IPS-15b (cell line): ENCODE results near the gene CETN1.

Source experiments
- H3K27me3 ChIP-seq: one replicate; pipeline ENCODE4 v1.6.1; 2013; ENCODE audit warnings: low read length; ENCODE audit not compliant: control insufficient read depth, insufficient read depth
- H3K36me3 ChIP-seq: one replicate; pipeline ENCODE4 v1.6.1; 2013; ENCODE audit warnings: low read length; ENCODE audit not compliant: control insufficient read depth, insufficient read depth
- H3K4me1 ChIP-seq: one replicate; pipeline ENCODE4 v1.6.1; 2013; ENCODE audit warnings: mild to moderate bottlenecking, low read length; ENCODE audit not compliant: control insufficient read depth, insufficient read depth
- H3K4me3 ChIP-seq: one replicate; pipeline ENCODE4 v1.5.1; 2013; ENCODE audit warnings: low read depth, low read length
- H3K9ac ChIP-seq: one replicate; pipeline ENCODE4 v1.6.1; 2013; ENCODE audit warnings: low read depth, mild to moderate bottlenecking, low read length
- H3K9me3 ChIP-seq: one replicate; pipeline ENCODE4 v1.6.1; 2013; ENCODE audit warnings: mild to moderate bottlenecking, low read length; ENCODE audit not compliant: control insufficient read depth, insufficient read depth

The CETN1 gene

DNA sequence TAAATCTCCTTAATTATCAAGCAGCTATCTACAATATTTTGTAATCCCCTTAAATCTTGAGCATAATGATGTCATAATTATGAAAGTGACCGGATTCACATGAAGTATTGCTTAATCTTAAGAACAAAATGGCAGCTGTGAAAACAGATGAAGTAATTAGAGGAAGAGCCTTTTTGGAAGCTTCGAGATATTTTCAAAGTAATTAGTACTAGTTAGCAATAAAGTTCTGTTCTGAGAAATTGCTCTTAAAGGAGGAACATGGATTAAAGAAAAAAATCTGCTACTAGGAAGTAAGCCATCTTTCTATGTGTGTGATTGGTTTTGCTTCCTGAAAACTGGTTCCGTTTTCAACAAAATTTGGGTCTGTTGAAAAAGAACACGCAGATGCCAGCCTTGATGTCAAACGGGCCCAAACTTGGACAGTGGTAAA, 34.9 kb downstream of the CETN1 start:
- H3K27me3 ChIP-seq: no peaks in the 10 kb centered on the region
- no peaks in the 10 kb centered on the region for H3K4me1 ChIP-seq
- no peak overlapping the region for H3K4me3 ChIP-seq
- no peak overlapping the region for H3K9ac ChIP-seq
- H3K36me3 ChIP-seq: no peaks in the 10 kb centered on the region
- no peaks in the 10 kb centered on the region for H3K9me3 ChIP-seq

DNA sequence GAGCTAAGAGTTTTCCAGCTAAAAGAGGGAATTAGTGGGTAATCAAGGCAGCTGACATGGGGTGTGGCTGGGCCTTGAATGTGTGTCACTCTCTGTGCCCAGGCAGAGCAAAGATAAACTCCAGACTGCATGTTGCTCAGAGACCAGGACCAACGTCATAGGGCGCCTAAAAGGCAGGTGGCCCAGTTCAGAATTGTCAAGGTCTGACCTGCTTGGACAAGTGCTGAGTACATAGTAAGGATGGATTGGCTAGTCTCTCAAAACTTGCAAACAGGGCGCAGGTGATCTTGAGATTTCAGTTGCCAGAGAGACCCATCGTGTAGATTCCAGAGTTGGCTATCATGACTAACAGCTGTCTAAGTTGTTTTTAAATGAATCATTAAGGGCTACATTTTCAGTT, 35.6 kb downstream of the CETN1 start:
- Histone ChIP-seq H3K9ac (no peak overlapping the region), H3K27me3 (no peaks in the 10 kb centered on the region), H3K9me3 (no peaks in the 10 kb centered on the region), H3K36me3 (no peaks in the 10 kb centered on the region), H3K4me1 (no peaks in the 10 kb centered on the region), H3K4me3 (no peak overlapping the region)

DNA sequence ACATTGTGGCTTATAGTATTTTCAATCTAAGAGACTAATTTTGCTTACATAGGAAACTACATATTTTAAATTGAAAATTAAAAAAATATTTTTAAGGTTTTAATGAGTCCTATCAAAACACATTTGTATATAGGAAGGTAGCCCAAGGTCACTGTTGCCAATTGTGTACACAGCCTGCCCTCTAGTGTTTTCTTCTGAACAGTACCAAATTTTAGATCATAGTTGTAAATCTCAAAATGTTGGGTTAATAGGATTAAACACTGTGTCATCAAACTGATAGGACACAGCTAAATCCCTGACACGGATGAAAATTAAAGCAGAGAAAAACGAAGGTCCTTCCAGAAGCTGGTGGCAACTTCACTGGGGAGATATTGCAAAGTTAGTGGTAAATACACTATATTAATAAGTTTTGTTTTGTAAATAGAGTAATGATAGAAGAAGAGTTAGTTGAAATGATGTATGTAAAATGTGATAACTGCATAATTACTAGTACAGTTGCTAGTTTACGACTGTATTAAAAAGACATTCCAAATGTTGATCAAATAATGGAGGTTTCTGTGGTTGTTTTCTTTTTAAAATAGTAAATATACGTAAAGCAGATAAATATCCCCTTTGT, 36.3 kb downstream of the CETN1 start:
- no peak overlapping the region for H3K9ac ChIP-seq
- H3K9me3 ChIP-seq: no peaks in the 10 kb centered on the region
- H3K4me3 ChIP-seq: no peak overlapping the region
- H3K4me1 ChIP-seq: no peaks in the 10 kb centered on the region
- H3K36me3 ChIP-seq: no peaks in the 10 kb centered on the region
- H3K27me3 ChIP-seq: no peaks in the 10 kb centered on the region

DNA sequence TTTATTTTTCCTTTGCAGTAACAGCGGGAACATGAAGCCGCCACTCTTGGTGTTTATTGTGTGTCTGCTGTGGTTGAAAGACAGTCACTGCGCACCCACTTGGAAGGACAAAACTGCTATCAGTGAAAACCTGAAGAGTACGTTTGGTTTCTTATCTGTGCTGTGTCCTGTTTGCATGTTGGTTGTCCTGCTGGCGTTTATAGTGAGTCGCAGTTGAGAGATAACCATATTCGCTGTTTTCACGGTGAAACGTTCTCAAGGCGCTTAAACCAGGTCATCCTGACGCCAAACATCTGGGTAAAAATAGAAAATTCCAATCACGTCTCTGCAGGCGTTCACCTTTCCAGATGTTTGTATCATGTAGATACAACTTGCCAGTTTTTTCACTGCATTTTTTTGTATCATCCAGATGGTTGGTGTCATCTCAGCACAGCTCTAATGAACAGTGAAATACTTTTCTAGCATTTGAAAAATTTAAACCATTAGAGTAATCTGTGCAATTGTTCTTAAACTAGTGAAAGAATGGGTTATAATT, 37.9 kb downstream of the CETN1 start:
- Histone ChIP-seq H3K4me3 (no peak overlapping the region), H3K27me3 (no peaks in the 10 kb centered on the region), H3K9me3 (no peaks in the 10 kb centered on the region), H3K36me3 (no peaks in the 10 kb centered on the region), H3K4me1 (no peaks in the 10 kb centered on the region), H3K9ac (no peak overlapping the region)

DNA sequence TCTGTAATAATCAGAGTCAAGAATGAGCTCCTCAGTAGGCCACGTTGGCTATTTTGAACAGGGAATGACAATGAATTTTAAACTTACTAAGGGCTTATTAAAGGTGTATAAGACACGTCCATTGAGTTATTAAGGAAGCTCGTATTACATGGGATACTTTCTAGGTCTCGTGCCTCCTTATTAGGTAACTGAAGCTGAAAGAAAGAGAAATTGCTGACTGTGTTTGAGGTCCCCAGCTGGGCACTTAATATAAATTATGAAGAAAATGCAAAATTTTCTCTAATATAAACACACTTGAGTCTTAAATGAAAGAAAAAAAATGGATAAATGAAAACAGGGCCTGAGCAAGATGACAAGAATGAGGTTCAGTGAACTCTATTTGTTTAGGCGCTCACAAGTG, 38.4 kb downstream of the CETN1 start:
- no peak overlapping the region for H3K9ac ChIP-seq
- no peak overlapping the region for H3K4me3 ChIP-seq
- H3K4me1 ChIP-seq: no peaks in the 10 kb centered on the region
- no peaks in the 10 kb centered on the region for H3K36me3 ChIP-seq
- H3K27me3 ChIP-seq: no peaks in the 10 kb centered on the region
- H3K9me3 ChIP-seq: no peaks in the 10 kb centered on the region

DNA sequence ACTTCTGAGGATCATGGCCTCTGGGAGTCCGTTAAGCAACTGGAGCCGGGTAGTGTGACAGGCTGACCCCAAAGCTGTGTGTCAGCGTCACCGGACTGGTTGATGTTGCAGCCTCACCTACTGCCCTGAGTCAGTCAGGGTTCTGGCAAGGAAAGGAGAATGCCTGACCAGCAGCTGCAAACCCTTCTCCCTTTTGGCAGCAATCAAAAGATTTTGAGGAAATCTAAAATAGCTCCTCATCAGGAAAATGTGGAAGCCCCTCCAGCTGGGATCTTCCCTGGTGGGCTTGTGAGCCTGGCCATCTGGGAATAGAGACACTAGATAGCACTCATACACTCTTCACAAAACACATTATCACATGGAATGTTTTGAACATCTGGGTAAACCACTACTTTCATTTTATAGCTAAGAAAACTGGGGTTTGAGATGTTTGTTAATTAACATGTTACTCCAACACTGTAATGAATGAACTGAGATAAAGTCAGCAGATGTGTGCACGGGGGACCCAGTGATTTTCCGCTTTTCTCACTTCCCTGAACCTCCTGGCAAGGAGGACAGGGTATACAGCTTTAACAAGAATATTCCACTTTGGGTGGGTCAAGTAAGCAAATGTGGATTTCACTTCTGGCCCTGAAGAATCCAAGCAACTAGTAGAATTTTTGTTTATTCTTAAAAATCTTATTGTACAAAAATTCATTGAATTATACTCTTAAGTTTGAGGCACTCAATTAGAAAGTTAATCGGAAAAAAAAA, 41.3 kb downstream of the CETN1 start:
- no peaks in the 10 kb centered on the region for H3K27me3 ChIP-seq
- no peak overlapping the region for H3K9ac ChIP-seq
- no peaks in the 10 kb centered on the region for H3K36me3 ChIP-seq
- no peaks in the 10 kb centered on the region for H3K9me3 ChIP-seq
- no peak overlapping the region for H3K4me3 ChIP-seq
- no peaks in the 10 kb centered on the region for H3K4me1 ChIP-seq

DNA sequence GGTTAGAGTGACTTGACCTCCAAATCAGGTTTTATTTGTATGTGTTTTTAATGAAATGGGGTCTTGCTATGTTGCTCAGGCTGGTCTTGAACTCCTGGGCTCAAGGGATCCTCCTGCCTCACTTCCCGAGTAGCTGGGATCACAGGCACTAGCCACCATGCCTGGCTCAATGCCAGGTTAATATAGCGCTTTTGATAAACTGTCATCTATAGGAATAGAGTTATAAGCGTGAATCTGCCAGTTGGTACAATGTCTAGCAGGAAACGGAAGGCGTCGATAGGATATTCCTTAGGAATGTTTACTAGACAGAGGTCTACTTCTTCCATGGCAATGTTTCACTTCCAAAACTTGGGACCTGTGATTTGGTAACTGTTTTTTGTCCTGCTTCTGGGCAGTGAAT, 42.1 kb downstream of the CETN1 start:
- Histone ChIP-seq H3K9ac (no peak overlapping the region), H3K27me3 (no peaks in the 10 kb centered on the region), H3K4me1 (no peaks in the 10 kb centered on the region), H3K36me3 (no peaks in the 10 kb centered on the region), H3K4me3 (no peak overlapping the region), H3K9me3 (no peaks in the 10 kb centered on the region)

DNA sequence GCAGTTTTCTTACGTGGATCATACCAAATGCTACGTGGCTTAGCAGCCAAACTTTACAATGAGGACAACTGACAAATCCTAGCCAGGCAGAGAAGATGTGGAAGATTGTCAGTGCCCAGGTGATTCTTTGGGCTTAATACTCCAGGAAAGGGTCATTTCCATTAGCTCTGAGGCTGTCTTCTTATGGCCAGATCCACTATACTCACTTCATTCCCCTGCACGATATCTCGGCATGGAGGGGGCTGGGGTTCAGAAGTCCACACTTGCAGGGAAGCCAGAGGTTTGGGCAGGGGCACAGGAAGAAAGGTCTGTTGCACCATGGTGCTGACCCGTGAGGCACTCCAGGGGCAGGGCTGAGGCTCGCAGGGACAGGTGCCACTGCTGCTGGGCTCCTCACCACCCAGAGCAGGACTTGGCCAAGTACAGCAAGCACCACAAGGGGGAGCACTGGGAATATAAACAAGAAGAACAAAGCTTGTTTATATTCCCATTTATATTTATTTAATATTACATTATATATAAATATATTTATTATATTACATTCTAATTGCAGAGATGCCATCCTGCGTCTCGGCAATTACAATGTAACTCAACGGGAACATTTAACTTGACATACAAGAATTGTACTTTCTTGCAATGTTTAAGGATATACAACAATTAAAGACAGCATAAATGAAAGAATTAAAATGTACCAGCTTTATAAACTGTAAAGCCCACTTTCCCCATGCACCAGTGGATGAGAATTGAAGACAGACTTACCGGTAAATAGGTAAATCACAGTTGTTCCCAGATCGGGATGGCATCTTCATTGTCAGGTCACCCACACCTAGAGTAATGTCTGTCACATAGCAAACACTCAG, 43.8 kb downstream of the CETN1 start:
- H3K36me3 ChIP-seq: no peaks in the 10 kb centered on the region
- H3K4me3 ChIP-seq: no peak overlapping the region
- no peaks in the 10 kb centered on the region for H3K4me1 ChIP-seq
- H3K9ac ChIP-seq: no peak overlapping the region
- H3K27me3 ChIP-seq: no peaks in the 10 kb centered on the region
- no peaks in the 10 kb centered on the region for H3K9me3 ChIP-seq

DNA sequence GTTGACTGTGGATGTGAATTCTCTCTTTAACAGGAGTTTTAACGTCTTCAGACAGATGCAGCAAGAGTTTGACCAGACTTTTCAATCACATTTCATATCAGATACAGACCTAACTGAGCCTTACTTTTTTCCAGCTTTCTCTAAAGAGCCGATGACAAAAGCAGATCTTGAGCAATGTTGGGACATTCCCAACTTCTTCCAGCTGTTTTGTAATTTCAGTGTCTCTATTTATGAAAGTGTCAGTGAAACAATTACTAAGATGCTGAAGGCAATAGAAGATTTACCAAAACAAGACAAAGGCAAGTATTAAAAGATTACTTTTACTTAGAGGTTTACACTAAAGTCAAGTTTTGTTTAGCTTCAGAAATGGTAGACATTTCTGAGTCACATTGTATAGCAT, 47.1 kb downstream of the CETN1 start:
- Histone ChIP-seq H3K36me3 (no peaks in the 10 kb centered on the region), H3K9ac (no peak overlapping the region), H3K4me1 (no peaks in the 10 kb centered on the region), H3K4me3 (no peak overlapping the region), H3K27me3 (no peaks in the 10 kb centered on the region), H3K9me3 (no peaks in the 10 kb centered on the region)

DNA sequence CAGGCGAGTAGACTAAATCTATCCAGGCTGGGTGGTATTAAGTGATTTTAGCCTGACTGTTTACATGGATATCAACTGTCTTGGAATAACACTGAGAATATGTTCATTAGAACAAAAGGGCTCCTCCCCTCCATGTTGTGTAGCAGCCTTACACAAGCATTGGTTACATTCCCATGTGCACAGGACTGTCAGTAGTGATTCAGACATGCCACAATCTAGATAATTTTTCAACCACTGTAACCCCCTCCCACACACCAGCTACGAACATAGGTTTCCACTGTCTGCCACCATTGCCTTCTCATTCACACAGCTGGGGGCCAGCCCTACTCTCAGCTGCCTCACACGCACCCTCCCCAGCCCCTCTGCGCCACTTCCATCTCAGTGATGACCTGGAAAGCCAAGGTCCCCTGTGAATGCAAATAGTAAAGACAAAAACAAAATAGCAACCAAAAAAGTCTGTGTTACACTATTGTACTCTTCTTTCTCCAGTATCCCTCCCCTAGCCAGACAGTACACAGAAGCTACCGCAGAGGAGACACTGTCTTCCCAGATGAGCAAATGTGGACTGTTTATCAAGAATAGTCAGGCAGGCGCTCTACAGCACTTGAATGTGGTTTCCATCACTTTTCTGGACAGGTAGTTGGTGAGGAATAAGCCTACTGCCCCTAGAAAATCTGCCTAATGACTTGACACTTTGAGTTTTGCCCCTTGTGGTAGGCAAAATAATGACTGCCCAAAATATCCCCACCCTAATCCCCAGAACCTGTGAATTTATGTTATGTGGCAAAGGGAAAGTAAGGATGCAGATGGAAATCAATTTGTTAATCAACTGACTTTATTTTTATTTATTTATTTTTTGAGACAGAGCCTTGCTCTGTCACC, 49.3 kb downstream of the CETN1 start:
- H3K36me3 ChIP-seq: no peaks in the 10 kb centered on the region
- H3K9me3 ChIP-seq: no peaks in the 10 kb centered on the region
- H3K27me3 ChIP-seq: no peaks in the 10 kb centered on the region
- no peak overlapping the region for H3K4me3 ChIP-seq
- H3K4me1 ChIP-seq: peaks cover under 1% of the 10 kb centered on the region
- H3K9ac ChIP-seq: no peak overlapping the region

DNA sequence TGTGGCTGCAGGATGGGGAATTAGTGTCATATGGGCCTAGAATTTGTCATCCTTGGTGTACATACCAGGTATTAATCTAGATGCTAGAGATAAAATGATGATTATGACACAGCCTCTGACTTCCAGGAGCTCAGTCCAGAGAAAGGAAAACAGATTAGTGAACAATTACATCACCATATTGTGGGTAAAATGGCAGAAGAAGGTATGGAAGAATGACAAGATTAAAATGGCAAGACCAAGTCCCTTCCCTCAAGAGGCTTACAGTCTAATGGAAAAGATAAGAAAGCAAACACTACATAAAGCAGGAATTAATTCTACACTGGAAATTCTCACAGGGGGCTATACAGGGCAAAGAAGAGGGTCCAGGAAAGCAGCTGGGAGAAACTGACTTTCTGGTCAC, 51.4 kb downstream of the CETN1 start:
- H3K9me3 ChIP-seq: no peaks in the 10 kb centered on the region
- H3K4me3 ChIP-seq: no peak overlapping the region
- H3K27me3 ChIP-seq: no peaks in the 10 kb centered on the region
- no peak overlapping the region for H3K9ac ChIP-seq
- peaks cover 6% of the 10 kb centered on the region for H3K4me1 ChIP-seq
- H3K36me3 ChIP-seq: no peaks in the 10 kb centered on the region
